ENCODE results near the gene FAM3C.

- TF ChIP-seq POLR2A (IDR thresholded peaks at IDR 0.05) (no peak), CTCF (IDR thresholded peaks at IDR 0.05) (no peak), EP300 (IDR thresholded peaks at IDR 0.05) (no peak)
Observed at GRCh38 chr7:121301446-121302213, 94.5 kb downstream of the FAM3C start.
